Inflammatory macrophage (primary cell): ENCODE measurements around the gene VSNL1.

Source experiments
- DNase-seq, 2 donors: peaks; one replicate each; pipeline ENCODE4 v3.0.0-alpha.2; 2020 to 2022

Gene VSNL1

DNA sequence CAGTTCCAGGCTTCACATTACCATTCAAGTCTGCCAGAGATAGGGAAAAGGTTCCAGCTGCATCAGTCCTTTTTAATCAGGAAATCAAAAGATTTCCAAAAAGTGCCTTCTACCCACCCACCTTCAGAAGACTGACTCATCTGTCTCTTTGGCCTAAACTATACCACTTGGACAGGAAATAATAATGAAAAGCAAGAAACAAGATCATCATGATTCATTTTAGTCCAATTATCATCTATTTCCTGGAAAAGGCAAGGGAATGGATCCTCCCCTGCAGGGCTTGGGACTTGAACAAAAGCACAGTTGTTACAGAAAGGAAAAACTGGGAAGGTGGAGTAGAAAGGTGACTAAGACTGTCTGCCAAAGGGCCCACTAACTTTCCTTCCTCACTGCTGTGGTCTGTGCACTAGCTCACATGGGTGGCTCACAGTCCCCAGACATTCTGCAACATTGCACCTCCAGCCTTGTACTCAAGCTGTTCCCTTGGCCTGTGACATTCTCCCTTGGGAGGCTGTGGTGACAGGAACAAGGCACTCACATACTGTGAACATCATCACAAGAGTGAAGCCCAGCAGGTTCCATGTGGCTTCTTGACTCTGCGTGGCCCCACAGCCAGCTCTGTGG lies 75.3 kb downstream of the VSNL1 start:
- DNase-seq = no peak

DNA sequence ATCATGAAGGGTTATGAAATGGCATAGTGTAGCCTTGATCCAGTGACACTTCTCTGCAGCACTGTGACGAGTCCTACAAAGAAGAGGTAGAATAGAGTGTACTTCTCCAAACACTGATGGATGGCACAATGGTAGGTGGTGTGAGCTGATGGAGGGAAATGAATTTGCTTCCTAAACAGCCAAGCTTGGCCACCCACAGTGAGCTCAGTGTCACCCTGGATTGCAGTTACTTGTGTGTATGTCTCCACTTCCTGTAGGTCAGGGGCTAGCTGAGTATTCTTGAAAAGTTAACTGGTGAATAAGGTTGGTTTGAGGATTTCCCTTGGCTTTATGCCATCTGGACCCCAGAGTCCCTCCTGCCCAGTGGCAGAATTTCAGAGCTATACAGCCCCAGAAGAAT lies 75.9 kb downstream of the VSNL1 start:
- DNase-seq = peak; percentile 3 to 9

DNA sequence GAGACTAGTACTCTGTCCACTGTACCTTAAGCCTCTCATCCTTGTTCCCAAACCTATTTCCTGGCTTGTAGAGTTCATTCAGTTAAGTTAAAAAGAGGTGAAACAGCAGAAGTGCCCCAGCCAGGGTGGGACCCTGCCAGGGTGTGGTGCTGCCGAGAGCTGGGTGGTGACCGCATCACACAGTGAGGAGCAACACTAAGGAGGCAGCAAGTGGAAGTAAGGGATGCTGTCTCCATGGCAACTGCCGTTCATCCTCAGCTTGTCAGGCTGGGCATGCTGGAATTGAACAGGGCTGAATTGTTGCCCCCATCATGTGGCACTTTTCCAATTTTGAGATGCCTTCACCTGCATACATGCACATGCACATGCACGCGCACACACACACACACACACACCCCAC lies 77.0 kb downstream of the VSNL1 start:
- DNase-seq = no peak

DNA sequence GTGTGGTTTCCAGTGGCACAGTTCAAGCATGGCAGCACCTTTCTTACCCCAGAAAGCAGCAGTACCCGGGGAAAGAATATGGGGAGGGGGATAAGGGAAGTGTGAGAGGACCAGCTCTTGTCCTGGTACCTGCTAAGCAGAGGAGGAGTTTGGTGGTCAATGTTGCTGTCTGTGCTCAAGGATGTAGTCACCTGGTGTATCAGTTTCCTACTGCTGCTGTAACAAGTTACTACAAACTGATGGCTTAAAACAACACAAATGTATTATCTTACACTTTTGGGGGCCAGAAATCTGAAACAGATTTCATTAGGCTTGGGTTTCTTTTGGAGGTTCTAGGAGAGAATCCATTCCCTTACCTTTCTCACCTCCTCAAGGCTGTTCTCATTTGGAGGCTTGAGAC lies 77.5 kb downstream of the VSNL1 start:
- no peak for DNase-seq

DNA sequence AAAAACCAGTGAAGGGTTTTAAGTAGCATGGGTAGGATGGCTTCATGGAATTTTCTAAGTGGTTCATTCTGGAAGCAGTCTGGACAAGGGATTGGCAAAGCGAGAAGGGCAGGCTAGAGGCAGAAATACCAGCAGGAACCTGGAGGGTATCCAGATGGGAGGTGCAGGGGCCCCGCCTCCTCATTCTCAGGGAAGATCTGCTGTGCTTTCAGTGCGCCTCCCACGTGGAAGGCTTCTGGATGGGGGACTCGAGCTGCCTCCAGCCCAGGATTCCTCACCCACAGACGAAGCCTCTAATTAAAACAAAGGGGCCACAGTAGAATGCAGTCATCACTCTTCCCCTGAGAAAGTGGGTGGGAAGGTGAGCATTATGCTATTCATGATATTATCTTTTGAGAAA lies 79.8 kb downstream of the VSNL1 start:
- DNase-seq = no peak

DNA sequence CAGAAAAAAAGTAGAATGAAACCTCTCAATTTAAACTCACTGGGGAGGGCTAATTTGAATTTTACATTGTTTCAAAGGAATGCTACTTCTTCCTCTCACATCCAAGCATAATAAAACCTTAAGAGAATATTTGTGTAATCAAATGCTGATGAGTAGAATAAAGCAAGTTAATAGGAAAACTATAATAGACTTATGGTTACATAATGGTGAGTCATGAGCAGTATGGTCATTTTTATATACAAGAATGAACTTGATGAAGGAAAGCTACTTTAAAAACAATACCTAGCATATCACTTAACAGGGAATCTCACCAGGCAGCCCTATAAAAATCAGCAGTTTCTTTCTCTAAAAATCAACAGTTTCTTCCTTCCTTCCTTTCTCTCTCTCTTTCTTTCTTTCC lies 80.3 kb downstream of the VSNL1 start:
- no peak for DNase-seq

DNA sequence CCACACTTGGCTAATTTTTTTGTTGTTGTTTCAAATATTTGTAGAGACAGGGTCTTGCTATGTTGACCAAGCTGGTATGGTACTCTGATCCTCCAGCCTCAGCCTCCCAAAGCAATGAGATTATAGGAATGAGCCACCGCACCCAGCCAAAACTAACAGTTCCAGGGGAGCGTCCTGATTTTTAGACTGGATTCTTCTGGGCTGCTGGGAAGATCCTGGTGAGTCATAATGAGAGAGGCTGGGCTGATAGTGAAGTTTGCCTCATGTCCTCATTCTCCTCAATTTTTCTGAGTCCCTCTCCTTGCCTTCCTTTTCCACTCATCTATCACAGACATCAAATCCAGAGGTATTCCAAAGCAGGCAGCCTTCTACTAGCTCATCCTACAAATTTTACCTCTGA lies 81.3 kb downstream of the VSNL1 start:
- no peak for DNase-seq

DNA sequence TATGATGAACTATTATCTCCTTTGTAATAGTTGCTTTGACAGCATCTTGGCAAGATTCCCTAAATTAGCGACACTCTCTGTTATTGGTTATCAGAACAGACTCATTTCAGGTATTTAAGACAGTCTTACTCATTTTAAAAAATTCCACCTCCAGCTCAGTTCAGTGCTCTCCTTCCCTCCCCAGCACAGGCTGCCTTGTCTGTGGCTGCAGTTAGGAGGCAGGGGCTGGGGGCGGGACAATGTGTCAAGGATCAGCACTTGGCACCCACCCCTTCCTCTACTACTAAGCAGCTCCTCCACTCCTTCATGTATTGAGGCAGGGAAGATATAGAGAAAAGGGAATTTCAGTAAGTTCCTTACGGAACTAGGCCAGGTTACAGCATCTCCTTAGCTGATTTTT lies 85.0 kb downstream of the VSNL1 start:
- DNase-seq = no peak

DNA sequence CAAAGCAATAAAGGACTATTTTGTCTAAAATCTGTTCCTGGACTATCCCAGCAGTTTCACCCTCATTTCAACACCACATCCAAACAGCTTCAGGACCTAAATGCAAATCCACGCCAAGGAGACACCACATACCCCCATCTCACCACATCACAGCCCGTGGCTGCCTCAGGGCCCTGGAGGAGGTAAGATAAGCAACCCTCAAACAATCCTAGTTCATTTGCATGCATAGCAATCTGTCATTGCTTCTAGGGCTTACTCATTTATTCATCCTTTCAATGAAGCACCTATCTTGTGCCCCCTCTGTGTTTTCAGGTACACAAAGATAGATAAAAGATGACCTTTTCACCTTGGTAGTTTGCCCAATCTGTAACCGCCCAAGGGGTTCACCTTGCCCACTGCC lies 86.5 kb downstream of the VSNL1 start:
- DNase-seq = no peak

DNA sequence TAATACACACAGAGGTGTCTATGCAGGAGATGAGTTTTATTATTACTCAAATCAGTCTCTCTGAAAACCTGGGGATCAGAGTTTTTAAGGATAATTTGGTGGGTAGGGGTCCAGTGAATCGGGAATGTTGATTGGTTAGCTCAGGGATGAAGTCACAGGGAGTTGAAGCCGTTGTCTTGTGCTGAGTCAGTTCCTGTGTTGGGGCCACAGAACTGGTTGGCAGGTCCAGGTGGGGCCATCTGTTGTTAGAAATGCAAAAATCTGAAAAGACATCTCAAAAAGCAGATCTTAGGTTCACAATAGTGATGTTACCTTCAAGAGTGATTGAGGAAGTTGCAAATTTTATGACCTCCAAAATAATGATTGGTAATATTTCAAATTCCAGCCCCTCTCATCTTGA lies 86.9 kb downstream of the VSNL1 start:
- DNase-seq = no peak

DNA sequence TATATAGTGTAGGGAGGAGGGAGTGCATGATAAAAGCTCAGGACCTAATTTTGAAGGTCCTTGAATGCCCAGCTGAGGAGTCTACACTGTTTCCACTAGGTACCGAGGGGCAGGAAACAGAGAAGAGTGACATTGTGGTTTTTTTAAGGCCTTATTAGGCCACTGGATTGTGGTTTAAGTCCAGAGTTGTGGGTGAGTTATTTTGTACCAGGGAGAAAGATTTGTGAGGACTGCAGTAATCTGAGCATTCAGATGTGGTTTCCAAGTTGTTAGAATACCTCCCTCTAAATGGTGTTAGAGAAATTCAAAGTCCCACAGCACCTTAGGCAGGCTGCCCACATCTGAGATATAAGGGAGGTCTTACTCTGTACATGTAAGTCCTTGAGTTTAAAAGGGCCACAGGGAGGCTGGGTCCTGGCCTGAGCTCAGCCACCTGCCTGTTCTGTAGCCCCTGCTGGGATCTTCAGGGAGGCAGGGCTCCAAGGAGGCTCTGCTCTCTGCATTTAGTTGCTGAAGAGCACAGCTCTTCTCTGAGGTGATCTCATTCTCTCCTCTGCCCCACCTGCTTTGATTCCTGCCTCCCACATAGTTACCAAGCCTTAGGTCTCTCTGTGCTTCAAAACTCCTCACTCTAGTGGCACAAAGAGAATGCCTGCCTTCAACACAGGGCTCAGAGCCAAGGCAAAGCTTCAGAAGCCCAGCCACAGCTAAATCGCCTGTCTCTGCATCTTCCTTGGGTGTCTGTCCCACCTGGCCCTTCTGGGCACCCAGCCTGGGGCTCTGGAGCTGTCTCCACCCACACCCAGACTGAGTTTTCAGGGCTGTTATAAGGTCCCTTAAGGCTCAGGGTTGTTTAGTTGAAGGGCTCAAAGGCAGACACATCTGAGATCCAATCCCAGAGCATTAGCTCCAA lies 88.1 kb downstream of the VSNL1 start:
- DNase-seq = no peak

DNA sequence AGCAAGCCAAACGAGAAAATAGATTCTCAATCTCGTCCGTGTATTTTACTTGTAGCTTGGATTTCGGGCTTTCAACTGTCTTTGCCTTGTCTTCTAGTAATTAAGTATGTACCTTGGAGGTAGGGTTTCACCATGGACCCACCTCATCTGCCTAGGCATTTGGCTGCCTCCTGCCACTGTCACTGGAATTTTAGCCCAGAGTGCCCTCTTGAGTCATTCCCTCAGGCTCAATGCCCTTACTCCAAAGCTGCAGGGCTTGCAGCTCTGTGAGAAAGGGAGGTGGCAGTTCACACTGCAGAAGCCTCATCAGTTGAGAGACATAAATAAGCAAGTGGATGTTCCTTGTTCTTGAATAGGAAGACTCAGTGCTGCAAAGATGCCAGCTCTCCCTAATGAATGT lies 89.6 kb downstream of the VSNL1 start:
- no peak for DNase-seq

DNA sequence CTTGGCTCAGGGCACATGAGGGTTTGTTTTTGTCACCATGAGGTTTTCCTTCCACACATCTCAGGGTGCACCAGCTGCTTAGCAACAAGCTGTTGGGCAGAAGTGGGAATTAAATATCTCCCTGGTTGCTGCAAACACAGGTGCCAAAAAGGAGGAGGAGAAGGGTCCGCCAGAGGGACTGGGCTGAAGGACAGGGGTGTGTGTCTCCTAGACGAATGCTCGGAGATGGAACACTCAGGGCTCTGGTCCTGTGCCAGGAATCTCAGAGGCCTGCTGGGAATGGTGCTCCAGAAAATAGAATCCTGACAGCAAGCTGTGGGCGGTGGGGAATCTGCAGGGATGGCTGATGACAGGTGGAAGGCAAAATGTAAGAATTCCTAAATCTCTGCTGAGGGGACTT lies 94.5 kb downstream of the VSNL1 start:
- no peak for DNase-seq

DNA sequence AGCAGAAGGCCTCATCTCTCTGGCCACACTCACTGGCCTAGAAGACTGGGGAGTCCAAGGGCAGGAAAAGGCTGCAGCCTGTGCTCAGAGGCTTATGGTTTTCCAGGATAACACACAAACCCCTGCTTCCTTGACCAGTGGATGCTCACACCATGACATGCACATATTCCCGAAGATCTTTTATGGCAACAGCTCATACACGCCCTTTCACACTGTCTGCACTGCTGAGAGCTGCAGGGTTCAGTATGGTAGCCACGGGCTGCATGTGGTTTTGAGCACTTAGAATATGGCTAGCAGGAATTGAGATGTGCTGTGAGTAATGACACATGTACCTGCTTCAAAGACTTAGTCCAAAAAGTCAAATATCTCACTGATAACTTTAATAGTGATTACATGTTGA lies 95.8 kb downstream of the VSNL1 start:
- DNase-seq = no peak

DNA sequence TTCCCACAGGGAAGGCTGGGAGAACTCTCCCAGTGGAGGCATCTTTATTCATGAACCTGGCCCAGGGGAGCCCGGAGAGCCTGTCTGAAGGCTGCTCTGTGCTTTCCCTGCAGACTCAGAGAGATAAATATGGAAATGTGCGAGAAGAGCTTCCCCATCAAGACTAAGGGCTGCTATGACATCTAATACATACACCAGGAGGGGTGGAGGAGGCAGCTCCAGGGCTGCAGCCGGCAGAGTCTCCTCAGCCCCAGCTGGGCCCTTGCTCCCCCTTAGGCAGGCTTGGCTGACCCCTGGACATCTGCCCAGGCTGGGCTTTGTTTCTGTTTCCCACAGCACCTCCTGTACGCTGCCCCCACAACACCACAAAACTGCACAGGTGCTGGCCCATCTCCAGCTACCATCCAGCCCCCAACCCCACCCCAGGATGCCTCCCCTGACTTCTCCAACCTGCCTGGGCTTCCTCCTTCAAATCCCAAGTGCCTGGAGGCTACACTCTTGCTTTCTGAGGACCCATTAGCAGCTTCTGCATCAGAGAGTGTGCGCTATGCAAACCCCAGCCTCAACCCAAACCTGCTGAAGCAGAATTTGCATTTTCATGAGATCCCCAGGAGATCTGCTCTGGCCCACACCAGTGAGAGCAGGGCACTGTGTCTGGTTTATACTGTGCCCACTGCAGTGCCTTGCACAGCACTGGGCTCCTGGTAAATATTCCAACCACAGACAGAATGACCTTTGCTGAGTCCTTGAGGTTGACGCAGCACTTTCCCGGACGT lies 96.8 kb downstream of the VSNL1 start:
- DNase-seq = no peak

DNA sequence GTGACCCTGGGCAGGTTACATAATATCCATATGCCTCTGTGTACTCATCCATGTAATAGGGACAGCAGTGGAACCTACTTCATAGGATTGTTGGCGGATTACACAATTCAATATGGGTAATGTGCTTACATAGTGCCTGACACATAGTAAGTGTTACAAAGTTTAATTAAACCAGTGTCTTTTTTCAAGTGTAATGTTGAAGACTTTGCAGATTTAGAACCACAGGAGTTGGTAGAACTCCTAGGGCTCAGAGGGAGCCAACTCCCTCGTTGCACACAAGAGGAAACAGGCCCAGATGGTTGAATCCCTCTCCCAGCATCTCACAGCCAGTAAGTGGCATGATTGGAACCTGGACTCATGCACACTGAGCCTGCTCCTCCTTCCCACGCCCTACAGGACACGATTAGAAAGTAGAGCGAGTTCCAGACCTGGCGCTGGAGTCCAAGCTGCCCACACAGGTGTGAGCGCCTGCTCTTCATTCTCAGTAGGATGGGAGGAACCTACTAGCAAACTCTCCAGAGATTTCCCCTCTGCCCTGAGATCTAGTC lies 97.8 kb downstream of the VSNL1 start:
- DNase-seq = no peak

DNA sequence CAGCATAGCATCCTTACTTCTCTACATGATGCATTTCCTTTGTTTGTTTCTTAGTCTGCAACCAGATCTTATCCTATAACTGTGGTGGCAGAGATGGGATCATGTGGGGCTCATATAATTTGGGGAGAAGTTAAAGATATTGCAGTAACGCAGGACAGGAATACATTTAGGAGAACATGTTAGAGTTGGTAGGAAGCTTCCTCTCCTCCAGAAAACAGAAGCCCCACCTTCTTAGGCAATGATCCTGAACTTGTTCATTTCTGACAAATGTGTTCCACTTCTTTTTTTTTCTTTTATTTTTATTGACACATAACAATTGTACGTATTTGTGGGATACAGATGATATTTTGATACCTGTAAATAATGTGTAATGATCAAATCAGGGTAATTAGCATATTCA lies 99.9 kb downstream of the VSNL1 start:
- peak; percentile 58 to 59 for DNase-seq

DNA sequence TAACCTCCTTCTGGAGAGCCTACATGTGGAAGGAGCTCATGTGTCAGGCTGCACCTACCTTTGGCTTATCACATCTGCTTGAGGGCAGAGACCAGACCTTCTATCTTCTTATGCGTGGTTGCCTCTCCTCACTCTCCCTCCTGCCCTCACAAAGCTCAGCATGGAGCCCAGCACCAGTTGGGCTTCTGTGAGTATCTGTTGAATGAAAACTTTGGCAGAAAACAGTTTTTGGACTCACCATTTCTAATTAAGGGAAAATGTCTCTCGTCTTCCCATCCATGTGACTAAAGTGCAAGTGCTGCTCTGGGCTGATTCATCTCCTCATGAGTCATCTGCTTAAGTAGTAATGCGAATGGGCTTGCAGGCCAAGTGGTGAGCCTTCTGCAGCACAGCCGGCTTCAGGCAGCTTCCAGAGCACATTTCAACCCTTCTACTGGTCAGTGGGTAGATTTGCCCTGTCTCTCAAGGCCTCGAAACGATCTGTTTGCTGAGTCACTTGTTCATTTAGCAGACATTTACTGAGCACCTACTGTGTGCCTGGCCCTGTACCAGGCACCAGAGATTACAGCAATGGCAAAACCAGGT lies 102.6 kb downstream of the VSNL1 start:
- peak; percentile 85 to 92 for DNase-seq

DNA sequence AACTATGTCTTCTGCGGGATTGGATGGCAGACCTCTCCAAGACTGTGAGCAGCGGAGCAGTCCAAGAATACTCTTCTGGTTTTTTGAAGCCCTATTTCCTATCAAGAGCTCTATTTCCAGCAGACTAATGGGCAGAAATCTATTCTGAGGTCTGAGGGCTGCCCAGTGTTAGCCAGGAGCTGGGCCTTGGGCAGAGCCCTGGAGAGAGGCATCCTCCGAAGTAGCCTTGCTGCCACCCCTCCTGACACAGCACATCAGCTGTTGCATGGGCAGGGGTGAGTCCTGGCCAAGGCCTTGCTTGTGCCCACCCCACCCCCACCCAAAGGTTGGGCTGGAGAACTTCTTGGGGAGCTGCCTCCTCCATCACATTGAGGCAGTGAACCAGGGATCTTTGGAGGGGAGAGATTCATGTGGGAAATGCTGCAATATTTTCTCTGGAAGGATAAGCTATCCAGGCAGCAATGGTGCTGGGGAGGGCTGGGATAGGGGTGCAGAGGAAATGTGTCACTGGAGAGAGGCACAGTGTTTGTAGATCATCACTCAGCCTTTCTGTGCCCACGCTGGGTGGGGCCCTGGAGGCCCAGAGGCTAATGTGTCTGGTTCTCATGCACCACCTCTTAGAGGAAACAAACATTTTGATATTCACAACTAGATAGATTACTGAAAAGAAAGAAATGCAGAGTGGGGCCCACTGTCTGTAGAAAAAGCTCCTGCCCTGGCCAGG lies 104.7 kb downstream of the VSNL1 start:
- peak; percentile 45 to 49 for DNase-seq

DNA sequence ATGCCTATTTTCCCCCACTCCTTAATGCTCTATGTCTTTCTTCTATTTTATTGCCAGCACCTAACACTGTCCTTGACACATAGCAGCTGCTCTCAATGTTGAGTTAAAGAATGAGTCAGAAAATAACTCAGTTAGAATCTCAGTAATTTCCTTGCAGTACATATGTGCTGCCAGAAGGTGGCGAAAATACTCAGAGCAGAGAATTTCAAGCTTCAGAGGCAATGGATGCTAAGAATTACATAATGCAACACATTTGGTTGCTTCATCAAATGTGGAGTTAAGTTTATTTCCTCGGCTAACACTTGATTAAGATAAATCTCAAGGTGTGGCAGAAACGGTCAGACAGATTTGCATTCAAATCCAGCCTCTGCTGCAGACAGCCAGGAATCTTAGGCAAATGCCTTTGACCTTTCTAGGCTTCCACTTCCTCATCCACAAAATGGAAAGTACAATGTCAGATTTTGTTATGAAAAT lies 105.6 kb downstream of the VSNL1 start:
- peak; percentile 78 to 91 for DNase-seq

DNA sequence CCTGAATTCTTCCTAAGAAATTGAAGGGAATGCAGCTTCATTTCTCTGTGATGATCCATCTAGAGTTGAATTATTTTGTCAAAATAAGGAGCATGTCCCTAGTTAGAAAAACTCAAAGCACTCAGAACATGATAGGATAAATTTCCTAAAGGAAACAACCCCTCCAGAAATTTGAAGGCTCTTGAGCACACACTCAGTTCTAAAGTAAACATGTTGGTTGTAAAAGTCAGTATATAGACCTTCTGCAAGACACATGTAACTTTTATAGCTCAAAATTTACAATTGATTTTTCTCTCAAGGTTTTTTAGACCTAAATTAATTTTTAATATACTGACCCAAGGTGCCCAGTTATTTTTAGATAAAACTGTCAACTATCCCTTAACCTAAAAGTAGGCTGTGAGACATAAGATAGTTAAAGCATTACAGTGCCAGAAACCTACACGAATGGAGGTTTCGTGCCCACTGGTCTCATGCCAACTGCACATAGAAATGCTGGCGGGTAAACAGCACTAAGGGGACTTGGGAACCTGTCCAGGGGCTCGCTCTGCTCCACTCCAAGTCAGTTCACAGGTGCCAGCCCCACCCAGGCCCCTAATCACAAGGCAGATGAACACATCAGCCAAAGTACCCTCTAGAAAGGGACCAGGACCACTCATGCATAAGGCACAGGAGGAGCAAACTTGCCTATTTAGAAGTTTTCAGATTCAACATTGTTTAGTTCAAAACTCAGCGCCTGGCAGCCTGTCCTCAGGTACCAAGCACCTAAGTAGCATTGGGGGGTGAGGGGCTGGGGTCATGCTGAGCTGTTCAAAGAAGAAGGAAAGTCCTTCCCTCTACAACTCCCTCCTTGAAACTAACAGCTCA lies 106.6 kb downstream of the VSNL1 start:
- no peak for DNase-seq
